Sigmoid colon (tissue), 4 donors: ENCODE results near the gene CARM1.

Experiments
- CTCF ChIP-seq, 4 experiments: fragments of 450-650 bp in 3 of 4; fragments of 200-600 bp in 1 of 4; IDR thresholded peaks; one replicate each; pipeline ENCODE4 v1.5.1; 2016 to 2019; ENCODE audit warnings: antibody characterized with exemption in 4 of 4, mild to moderate bottlenecking in 3 of 4, moderate library complexity in 2 of 4
- POLR2A ChIP-seq, 2 donors: fragments of 450-650 bp; IDR thresholded peaks; one replicate each; pipeline ENCODE4 v1.6.1; 2016; ENCODE audit warnings: antibody characterized with exemption in 2 of 2, mild to moderate bottlenecking in 2 of 2, moderate library complexity in 2 of 2
- POLR2AphosphoS5 ChIP-seq, 4 donors: sonication (generic); formaldehyde crosslinking; IDR thresholded peaks; one replicate each; pipeline ENCODE4 v1.6.1; 2017; ENCODE audit warnings: antibody characterized with exemption in 4 of 4

GRCh38 chr19:10923260-10924112 is 52.1 kb downstream of the CARM1 start:
- TF ChIP-seq CTCF (IDR thresholded peaks at IDR 0.05) (no peak), POLR2A (IDR thresholded peaks at IDR 0.05) (no peak), POLR2AphosphoS5 (IDR thresholded peaks at IDR 0.05) (no peak)
